ENCODE measurements around the gene B4GALT2.

B4GALT2 gene

DNA sequence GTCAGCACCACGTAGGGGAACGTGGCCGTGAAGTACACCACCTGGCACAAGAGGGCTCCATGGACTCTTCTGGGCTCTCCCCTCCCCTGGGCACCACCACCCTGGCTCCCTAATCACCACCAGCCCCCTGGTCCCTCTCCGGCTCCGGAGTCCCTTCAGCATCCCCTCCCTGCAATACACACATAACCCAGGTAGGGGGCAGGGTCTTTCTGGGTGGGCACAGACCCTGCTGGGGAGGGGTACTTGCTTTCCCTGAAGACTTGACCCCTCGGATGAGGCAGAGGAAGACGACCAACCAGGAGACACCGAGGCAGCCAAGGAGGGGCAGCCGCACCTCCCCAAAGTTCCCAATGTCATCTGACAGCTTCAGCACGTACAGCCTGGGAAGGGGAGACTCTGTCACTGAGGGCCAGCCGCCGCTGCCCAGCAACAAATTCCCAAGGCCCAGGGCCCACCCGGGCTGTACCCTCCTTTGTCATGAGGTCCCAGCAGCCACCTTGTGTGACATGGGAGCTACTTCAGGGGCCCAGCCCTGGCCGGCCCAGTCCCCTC, 23.7 kb downstream of the B4GALT2 start:
- DNase-seq (ENCODE audit: low spot score), result no peak

GRCh38 chr1:44008259-44008658, 29.2 kb downstream of the B4GALT2 start:
- DNase-seq (ENCODE audit: low spot score), result no peak

DNA sequence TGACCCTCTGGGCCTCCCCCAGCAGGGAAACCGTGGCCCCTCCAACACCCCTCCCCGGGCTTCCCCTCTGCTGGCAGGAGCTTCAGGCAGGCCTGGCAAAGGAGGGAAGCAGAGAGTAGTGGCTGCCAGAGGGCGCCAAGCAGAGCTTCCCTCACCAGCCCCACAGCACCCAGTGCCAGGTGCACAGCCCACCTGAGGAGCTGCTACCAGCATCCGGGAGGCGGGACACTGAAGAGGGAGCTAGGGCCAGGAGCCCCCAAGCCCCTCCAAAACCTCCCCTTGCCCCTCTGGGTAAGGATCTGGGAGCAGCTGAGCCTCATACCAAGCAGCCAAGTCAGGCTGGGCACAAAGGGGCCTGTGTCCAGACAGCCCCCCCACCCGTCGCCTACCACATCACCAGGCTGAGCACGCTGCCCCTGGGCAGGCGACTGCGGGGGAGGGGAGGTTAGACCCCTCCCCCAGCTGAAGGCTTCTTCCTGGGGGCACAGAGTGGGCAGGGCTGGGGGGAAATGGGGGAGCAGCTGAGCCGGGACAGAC, 32.0 kb downstream of the B4GALT2 start:
- DNase-seq (ENCODE audit: low spot score), result no peak

DNA sequence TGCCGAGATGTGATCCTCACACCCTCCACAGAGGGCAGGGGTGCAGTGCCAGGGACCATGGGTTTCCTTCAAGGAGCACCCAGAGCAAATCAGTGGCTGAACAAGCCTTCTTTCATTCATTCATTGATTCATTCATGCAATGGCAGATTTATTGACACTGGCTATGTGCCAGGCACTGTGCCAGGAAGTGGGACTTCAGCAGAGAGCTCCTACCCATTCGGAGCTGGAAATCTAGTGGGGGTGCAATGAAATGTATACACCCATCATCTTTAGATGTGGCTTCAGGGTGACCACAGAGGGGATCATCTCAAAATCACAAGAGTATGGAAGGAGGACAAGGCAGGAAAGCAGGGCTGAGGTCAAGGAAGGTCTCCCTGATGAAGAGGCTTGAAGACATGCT, 33.4 kb downstream of the B4GALT2 start:
- no peak for DNase-seq (ENCODE audit: low spot score)

GRCh38 chr1:44012941-44013609, 34.1 kb downstream of the B4GALT2 start:
- no peak for DNase-seq (ENCODE audit: low spot score)

DNA sequence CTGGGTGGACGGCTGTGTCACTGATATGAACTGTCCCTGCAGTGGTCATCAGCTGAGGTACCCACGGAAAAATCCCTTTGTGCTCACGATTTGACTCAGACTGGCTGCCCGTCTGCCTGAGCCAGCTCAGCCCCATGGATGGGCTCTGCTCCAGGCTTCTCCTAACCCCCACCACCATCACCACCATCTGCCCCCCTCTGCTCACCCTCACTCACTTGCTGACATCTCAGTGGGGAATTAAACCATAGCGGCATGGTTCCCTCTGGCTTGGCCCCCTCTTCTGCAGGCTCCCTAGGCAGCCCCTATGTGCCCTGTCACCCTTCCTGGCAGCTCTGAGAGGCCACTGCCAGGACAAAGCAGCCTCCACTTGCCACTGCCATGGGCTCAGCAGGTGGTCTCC, 34.9 kb downstream of the B4GALT2 start:
- no peak for DNase-seq (ENCODE audit: low spot score)

DNA sequence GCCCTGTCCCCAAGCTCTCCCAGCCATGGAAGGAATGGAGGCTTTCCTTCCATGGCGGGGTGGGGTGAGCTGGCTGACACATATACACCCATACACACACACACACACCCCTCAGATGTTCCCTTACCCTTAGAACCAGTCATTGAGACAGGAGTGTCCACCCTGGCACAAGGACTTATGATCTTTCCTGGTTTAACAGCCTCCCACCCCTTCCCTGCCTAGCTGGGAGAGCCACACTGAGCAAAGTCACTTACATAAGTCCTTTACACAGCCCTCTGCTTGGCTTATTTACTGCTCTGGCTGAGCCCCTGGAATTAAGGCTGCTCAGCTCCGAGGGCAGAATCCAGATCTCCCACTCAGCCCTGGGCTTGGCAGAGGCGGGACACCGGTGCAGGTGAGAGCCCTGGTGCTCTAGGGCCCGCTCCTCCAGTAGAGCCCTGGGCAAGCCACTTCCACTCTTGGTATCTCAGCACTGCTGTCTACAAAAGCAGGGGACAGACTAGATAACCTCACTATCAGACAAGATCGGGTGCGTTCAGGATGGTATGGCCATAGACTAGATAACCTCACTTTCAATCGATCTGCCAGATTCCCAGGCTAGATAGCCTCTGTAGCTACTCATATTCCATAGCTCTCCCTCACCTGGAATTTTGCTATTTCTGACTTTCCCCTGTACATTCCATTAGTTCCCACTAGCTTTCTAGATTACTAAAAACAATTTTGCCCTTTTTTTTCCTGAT, 35.5 kb downstream of the B4GALT2 start:
- no peak for DNase-seq (ENCODE audit: low spot score)

- DNase-seq (ENCODE audit: low spot score), result no peak
Measured at GRCh38 chr1:44015206-44015605, 36.2 kb downstream of the B4GALT2 start.

DNA sequence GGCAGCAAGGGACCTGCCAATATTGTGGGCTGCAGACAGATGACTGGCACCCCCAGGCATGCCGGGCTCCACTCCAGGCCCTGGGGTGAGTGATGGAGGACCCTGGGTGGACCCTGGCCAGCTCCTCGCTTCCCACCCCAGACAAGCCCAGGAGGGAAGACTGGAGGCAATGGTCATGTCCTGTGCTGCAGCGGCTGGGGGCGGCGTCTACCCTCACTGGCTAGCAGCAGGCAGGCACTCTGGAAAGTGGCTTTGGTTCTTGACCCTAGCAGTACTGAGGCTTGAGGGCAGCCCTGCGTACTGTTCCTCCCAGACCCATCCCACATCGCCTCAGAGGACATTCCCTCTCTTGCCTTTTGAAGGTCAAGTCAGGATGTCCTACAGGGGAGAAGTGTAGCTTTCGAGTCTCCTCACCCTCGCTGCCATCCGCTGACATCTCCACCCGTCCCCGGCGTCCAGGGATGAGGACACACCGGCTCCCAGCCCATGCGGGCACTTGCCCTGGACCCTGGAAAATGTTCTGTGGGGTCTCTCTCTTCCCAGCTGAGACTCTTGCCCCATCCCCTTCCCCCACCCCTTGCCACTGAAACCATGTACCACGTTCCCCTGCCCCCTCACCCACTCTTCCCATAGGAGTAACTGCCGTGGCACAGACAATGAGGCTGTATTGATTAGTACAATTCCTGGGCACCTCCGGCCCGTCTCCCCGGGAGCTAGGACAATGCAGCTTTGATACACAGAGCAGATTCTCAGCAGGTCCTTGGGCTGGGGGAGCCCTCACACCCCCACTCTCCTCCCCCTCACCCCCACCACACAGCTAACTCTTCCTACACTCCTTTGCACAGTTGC, 37.3 kb downstream of the B4GALT2 start:
- DNase-seq (ENCODE audit: low spot score), result no peak

DNA sequence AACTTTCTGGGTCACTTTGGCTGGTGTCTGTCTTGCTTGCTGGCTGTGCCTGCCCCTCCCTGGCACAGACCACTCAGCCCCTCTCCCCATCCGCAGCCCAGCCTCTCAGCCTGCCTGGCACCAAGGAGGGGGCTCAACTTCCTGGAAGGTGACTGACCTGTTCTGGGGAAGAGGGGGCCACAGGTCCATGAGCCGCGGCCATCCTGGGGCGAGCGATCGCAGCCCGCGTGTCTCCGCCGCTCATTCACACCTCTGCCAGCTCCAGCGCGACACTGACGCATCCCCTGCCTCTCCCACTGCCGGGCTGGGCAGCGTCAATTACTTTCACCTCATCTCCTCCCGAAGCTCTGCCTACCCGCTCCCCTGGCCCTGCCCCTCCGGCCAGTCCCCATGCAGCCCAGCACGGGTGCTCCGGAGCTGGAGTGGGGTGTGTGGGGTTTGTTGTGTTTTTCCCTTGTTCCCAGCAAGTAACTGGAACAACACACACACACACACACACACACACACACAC, 37.9 kb downstream of the B4GALT2 start:
- no peak for DNase-seq (ENCODE audit: low spot score)

- no peak for DNase-seq (ENCODE audit: low spot score)
Measured at GRCh38 chr1:44019466-44019948, 40.5 kb downstream of the B4GALT2 start.

- no peak for DNase-seq (ENCODE audit: low spot score)
Measured at GRCh38 chr1:44020464-44020863, 41.5 kb downstream of the B4GALT2 start.

DNA sequence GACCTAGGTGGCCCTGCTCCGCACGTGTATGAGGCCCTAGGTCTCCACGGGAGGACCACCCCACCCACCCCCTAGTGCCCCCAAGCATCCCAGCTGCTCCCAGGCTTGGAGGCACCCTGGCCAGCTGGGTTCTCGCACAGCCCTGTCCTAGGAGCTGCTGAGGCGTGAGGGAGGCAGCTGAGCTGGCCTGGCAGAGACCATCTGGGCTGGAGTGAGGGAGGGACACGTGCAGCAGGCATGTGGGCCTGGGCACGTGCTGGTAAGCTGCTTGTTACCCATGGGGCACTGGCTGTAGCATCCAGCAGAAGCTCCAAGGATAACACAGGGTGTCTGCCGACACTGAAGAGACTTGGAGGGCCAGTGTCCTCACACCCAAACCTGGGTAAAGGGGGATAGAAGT, 42.1 kb downstream of the B4GALT2 start:
- DNase-seq (ENCODE audit: low spot score), result no peak

DNA sequence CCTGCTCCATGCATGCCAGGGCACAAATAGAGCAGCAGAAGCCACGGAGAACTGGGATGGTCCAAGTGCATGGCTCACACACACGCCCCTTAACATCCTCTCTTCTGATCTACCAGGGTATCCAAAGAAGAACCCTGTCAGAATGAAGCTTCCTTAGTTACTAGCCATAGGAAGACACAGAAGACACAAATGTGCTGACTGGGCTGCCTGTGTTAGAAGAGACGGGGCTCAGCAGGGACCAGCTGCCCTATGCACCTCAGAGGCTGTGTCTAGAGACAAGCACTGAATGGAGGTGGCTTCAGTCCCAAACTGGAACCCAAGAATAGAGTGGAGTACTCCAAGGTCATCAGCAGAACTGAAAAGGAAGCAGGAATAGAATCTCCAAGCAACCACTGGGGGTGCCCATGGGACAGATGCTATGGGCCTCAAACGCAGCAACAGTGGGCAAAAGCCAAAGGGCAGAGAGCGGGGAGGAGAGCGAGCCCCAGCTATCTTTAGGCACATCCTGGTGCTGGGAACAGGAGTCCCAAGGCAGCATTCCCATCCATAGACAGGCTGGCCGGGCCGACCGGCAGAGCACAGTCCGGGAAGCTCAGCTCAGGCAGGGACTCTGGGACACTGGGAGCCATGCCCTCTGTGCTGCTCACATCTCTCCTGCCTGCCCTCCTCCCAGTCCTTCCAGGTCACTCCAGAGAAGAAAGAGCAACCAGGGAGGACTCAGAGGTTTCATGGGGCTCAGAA, 42.7 kb downstream of the B4GALT2 start:
- no peak for DNase-seq (ENCODE audit: low spot score)

- DNase-seq (ENCODE audit: low spot score), result no peak
Measured at GRCh38 chr1:44024031-44024902, 45.3 kb downstream of the B4GALT2 start.

DNA sequence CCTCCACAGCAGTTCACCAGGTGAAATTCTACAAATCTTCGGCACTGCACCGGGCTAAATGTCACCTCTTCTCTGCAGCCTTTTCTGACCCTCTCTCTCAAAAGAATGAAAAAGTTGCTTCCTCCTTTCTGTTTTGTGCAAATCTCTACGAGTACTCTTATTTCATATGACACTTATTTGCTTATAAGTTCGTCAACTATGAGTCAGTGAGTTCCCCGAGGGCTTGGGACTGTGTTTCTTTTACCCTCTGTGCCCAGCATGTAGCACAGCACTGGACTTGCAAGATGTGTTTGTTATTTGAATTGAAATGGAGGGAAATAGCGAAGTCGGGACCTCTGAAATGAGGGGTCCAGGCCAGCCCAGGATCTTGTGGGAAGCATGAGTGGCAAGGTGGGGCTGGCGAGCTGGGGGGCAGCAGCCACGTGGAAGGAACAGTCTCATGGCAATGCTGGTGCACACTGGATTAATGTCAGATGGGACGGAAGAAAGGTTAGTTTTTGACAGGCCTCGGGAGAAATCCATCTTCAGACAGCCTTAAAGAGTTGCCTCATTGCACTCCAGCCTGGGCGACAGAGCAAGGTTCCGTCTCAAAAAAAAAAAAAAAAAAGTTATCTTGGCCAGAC, 46.0 kb downstream of the B4GALT2 start:
- no peak for DNase-seq (ENCODE audit: low spot score)

- DNase-seq (ENCODE audit: low spot score), result no peak
Measured at GRCh38 chr1:44025816-44026215, 46.8 kb downstream of the B4GALT2 start.

DNA sequence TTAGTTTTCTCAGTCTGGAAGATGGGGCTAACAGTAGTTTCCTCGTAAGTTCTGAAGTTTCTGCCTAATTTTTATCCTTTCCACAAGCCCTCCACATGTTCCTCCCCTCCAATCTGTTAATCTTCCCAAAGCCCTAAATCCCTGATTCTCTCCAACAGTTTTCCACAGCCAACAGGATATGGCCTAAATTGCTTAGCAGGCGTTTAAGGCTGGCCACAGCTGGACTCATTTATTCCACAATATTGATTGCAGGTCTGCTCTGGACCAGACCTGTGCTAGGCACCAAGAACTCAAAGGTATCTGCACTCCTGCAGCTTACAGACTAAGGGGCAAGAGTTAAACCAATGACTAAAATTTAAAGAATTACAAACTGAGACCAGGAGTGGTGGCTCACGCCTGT, 48.3 kb downstream of the B4GALT2 start:
- DNase-seq (ENCODE audit: low spot score), result no peak

DNA sequence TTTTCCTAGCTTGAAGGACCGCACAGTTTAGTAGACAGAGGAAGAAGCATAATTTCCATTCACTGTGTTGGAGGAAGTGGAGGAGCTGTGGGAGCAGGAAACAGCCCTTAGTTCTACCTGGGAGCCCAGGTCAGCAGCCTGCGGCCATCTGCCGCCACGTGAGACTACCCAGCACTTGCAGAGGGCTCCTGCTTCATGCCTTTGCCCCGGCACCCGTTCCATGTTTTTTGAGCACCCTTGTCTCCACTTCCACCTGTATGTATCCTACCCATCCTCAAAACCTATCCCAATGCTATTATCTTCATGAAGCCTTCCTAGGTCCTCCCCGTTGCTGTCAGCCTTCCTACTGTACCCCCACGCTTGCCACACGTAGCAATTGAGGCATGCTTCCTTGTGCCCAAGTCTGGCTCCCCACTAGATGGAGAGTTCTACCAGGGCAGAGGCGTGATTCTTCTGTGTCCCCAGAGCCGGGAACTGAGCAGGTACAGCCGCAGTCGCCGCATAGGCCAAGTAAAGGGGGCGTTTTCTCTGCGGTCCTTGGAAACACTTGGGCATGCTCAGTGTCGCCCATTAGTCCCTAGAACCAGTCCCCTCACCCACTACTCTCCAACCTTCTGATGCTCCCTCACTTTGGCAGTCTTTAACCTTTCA, 50.4 kb downstream of the B4GALT2 start:
- no peak for DNase-seq (ENCODE audit: low spot score)

All from cerebellar cortex (tissue), 1 donor.